Kidney (tissue), 14 donors: Measurements from ENCODE around the gene UBL7. TPM values are rescaled to one million over a fixed set of nuclear protein-coding genes. Genes with fewer than 3 reads are reported as not detected.
"Not testable (repeated sequence)": the region's sequence is repeated elsewhere in the genome, so short reads cannot be mapped to it uniquely, and the experiment has no call there.

Experiments
- DNase-seq, 5 donors: peaks; one replicate each; pipeline ENCODE4 v3.0.0-alpha.2; 2013 to 2020
- FAIRE-seq: peaks from 2 replicates; lab custom pipeline; 2012; peaks lifted over from hg19 to GRCh38; lab: Jason Lieb, UNC
- H3K27ac ChIP-seq, 2 donors: one replicate each; pipeline ENCODE4 v1.7.0; 2013; ENCODE audit warnings: low read depth in 2 of 2, low read length in 2 of 2, inconsistent platforms in 1 of 2
- H3K27me3 ChIP-seq: one replicate; pipeline ENCODE4 v1.7.1; 2013; ENCODE audit warnings: low read length, inconsistent platforms; ENCODE audit not compliant: control insufficient read depth, insufficient read depth
- H3K36me3 ChIP-seq, 3 donors: one replicate each; pipeline versions ENCODE4 v1.7.0 to v1.7.1; 2013; ENCODE audit warnings: low read length in 3 of 3, control low read depth in 1 of 3, inconsistent platforms in 1 of 3; ENCODE audit not compliant: insufficient read depth in 3 of 3, control insufficient read depth in 2 of 3
- H3K4me1 ChIP-seq, 3 donors: one replicate each; pipeline versions ENCODE4 v1.7.0 to v1.7.1; 2013; ENCODE audit warnings: low read length in 3 of 3, inconsistent platforms in 1 of 3, low read depth in 1 of 3; ENCODE audit not compliant: control insufficient read depth in 2 of 3, insufficient read depth in 2 of 3
- H3K4me3 ChIP-seq, 3 donors: one replicate each; pipeline versions ENCODE4 v1.7.0 to v1.8.1; 2013; ENCODE audit warnings: low read length in 3 of 3, control low read depth in 1 of 3, inconsistent platforms in 1 of 3
- H3K9ac ChIP-seq, 3 donors: one replicate each; pipeline versions ENCODE4 v1.7.0 to v1.7.1; 2013; ENCODE audit warnings: low read length in 3 of 3, control low read depth in 1 of 3, inconsistent platforms in 1 of 3
- H3K9me3 ChIP-seq, 3 donors: one replicate each; pipeline versions ENCODE4 v1.7.0 to v1.7.1; 2013; ENCODE audit warnings: low read length in 3 of 3, control low read depth in 1 of 3, inconsistent platforms in 1 of 3; ENCODE audit not compliant: control insufficient read depth in 2 of 3, insufficient read depth in 1 of 3
- intact Hi-C: fragments of 100-400 bp; cut with DNase I; formaldehyde crosslinking; loops from one replicate; pipeline ENCODE4 v1.11.1; 2022
- polyA plus RNA-seq: library from polyadenylated mRNA; stranded (reverse); fragments of 350-450 nt; fragmentation: Illumina TruSeq; extraction: RNeasy Lipid Tissue Mini Kit (QIAGEN cat#74804); gene quantifications from one replicate; pipeline ENCODE4 v1.2.3, GENCODE V29; 2014; ENCODE audit warnings: low read depth, low replicate concordance; ENCODE audit not compliant: insufficient read depth
- total RNA-seq: library from RNA; stranded (reverse); fragmentation: NEBNext Ultra II Directional; extraction: Animal tissue kit (Norgen Biotek cat#: 25700); gene quantifications from one replicate; pipeline ENCODE4 v1.2.1, GENCODE V29; 2021
- TF ChIP-seq, protein P1 (sequence below): IDR thresholded peaks from 3 replicates; pipeline ENCODE4 v1.5.1; 2012; ENCODE audit warnings: mild to moderate bottlenecking, moderate library complexity, borderline replicate concordance; ENCODE audit not compliant: insufficient read depth; ENCODE audit errors: extremely low read depth
- donor health status: control.
- donor health status: control.
- donor health status: control.
- donor health status: control.
- donor health status: control.
- donor health status: DM: yes; HTN: yes; CAD: no.
- donor health status: Normal renal cell carcinoma (clear cell type).

UBL7 gene
- total and polyA plus RNA-seq, 2 donors from 2014 or later, result 32.9 to 75.8 TPM

DNA sequence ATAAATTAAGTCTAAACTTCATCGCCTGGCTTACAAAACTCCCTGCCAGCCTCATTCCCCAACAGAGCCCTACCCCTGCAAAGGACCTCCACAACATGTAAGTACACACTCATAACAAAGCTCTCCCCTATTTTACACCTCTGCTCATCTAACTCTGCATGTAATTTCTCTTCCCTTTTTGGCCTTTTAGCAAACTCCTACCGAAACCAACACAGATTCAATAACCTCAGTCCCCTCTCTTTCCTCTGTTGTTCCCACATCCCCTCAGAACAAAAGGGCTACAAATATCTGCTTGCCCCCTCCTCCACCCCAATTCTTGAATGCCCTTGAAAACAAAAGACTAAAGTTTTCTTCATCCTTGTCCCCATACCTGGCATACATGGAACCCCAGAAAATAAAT lies 662 bp downstream of the UBL7 start:
- H3K9ac ChIP-seq, result peak overlapping the region; percentile 98
- H3K4me3 ChIP-seq, result peak overlapping the region; percentile 98 to 100 (median 99)
- peak overlapping the region in 1 of 2 donors; percentile 85 for H3K27ac ChIP-seq
- no peaks in the 10 kb centered on the region for H3K27me3 ChIP-seq
- intact Hi-C loops, result no loop called here
- FAIRE-seq, result no peak
- H3K9me3 ChIP-seq, result no peaks in the 10 kb centered on the region
- H3K36me3 ChIP-seq, result peaks cover 2 to 10% (median 3%) of the 10 kb centered on the region in 3 donors
- TF ChIP-seq, protein P1, sequence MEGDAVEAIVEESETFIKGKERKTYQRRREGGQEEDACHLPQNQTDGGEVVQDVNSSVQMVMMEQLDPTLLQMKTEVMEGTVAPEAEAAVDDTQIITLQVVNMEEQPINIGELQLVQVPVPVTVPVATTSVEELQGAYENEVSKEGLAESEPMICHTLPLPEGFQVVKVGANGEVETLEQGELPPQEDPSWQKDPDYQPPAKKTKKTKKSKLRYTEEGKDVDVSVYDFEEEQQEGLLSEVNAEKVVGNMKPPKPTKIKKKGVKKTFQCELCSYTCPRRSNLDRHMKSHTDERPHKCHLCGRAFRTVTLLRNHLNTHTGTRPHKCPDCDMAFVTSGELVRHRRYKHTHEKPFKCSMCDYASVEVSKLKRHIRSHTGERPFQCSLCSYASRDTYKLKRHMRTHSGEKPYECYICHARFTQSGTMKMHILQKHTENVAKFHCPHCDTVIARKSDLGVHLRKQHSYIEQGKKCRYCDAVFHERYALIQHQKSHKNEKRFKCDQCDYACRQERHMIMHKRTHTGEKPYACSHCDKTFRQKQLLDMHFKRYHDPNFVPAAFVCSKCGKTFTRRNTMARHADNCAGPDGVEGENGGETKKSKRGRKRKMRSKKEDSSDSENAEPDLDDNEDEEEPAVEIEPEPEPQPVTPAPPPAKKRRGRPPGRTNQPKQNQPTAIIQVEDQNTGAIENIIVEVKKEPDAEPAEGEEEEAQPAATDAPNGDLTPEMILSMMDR, result no peak
- DNase-seq, result peak in 1 of 5 donors; percentile 23
- peaks cover 0 to 10% (median 0%) of the 10 kb centered on the region in 3 donors for H3K4me1 ChIP-seq

DNA sequence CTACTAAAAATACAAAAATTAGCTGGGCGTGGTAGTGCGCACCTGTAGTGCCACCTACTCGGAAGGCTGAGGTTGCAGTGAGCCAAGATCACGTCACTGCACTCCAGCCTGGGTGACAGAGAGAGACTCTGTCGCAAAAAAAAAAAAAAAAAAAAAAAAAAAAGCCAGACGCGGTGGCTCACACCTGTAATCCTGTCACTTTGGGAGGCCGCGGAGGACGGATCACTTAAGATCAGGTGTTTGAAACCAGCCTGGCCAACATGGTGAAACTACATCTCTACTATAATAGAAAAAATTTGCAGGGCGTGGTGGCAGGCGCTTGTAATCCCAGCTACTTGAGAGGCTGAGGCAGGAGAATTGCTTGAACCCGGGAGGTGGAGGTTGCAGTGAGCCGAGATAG lies 1.2 kb downstream of the UBL7 start:
- H3K27me3 ChIP-seq, H3K4me3 ChIP-seq, FAIRE-seq, intact Hi-C loops, H3K9ac ChIP-seq, H3K9me3 ChIP-seq, H3K4me1 ChIP-seq, H3K27ac ChIP-seq, DNase-seq: not testable (repeated sequence)
- peaks cover 3 to 15% (median 3%) of the 10 kb centered on the region in 3 donors for H3K36me3 ChIP-seq

DNA sequence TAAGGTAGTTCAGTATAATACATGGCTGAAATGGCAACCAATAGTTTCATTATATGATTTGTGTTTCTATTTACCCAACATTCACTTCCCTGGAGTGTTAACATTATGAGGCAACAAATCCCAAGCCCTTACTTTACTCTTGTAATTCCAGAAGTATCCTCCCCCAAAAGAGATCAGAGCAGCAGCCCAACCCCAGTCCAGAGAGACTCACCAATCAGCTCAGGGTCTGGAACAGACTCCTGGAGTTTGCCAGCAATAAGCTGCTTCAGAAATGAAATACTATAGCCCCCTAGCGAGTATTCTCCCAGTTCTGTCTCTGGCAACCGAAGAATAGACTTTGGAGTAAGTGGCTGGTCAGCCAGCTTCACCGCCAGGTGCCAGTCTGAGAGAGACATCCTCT lies 2.5 kb downstream of the UBL7 start:
- no peak overlapping the region for H3K4me3 ChIP-seq
- FAIRE-seq (no peak), DNase-seq (no peak)
- intact Hi-C loops, result no loop called here
- H3K27ac ChIP-seq, result no peak overlapping the region
- H3K9me3 ChIP-seq, result no peaks in the 10 kb centered on the region
- TF ChIP-seq, protein P1, result no peak
- H3K27me3 ChIP-seq, result no peaks in the 10 kb centered on the region
- H3K4me1 ChIP-seq, result peaks cover 0 to 10% (median 0%) of the 10 kb centered on the region in 3 donors
- no peak overlapping the region for H3K9ac ChIP-seq
- peaks cover 3 to 18% (median 5%) of the 10 kb centered on the region in 3 donors for H3K36me3 ChIP-seq

DNA sequence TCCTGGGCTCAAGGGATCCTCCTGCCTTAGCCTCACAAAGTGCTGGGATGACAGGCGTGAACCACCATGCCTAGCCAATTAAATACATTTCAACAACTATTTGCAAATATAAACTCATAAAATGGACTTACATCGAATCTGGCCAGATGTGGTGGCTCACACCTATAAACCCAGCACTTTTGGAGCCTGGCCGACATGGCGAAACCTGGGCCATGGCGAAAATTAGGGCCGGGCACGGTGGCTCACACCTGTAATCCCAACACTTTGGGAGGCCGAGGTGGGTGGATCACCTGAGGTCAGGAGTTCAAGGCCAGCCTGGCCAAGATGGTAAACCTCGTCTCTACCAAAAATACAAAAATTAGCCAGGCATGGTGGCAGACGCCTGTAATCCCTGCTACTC lies 3.9 kb downstream of the UBL7 start:
- H3K36me3 ChIP-seq, result peaks cover 3 to 31% (median 9%) of the 10 kb centered on the region in 3 donors
- H3K27me3 ChIP-seq, H3K9ac ChIP-seq, H3K4me1 ChIP-seq, DNase-seq, FAIRE-seq, H3K9me3 ChIP-seq, intact Hi-C loops, H3K4me3 ChIP-seq, H3K27ac ChIP-seq: not testable (repeated sequence)
